ENCODE results near the gene JOSD2. TPM values are rescaled to one million over a fixed set of nuclear protein-coding genes. Genes with fewer than 3 reads are reported as not detected.
A peak's percentile ranks its signal among the peaks of the same experiment; 100 is the strongest.

JOSD2 gene
- total RNA-seq, 1 donor from 2014 or later = 34.7 TPM

DNA sequence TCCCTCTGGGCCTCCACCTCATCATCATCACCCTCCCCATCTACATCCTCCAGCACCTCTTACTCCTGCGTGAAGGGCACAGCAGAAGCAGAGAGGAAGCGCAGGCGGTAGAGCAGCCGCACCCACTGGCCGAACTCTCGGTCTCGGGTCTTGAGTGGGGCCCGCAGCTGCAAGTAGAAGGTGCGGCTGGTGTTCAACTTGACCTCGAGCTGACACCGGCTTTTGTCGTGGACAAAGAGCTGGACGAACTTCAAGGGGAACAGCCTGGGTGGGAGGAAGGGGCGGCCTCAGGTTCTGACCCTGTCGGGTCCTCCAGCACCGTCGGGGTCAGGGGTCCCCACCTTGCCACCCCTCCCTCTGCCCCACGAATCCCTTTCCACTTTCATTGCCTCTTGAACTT, 43.4 kb downstream of the JOSD2 start:
- no peaks in the 10 kb centered on the region for H3K4me1 ChIP-seq
- no peak overlapping the region for H3K27ac ChIP-seq
- no peak for DNase-seq
- H3K27me3 ChIP-seq = no peaks in the 10 kb centered on the region
- no peaks in the 10 kb centered on the region for H3K9me3 ChIP-seq
- H3K36me3 ChIP-seq = no peaks in the 10 kb centered on the region
- no peak for ATAC-seq
- no peak overlapping the region for H3K4me3 ChIP-seq
- TF ChIP-seq, protein P1, sequence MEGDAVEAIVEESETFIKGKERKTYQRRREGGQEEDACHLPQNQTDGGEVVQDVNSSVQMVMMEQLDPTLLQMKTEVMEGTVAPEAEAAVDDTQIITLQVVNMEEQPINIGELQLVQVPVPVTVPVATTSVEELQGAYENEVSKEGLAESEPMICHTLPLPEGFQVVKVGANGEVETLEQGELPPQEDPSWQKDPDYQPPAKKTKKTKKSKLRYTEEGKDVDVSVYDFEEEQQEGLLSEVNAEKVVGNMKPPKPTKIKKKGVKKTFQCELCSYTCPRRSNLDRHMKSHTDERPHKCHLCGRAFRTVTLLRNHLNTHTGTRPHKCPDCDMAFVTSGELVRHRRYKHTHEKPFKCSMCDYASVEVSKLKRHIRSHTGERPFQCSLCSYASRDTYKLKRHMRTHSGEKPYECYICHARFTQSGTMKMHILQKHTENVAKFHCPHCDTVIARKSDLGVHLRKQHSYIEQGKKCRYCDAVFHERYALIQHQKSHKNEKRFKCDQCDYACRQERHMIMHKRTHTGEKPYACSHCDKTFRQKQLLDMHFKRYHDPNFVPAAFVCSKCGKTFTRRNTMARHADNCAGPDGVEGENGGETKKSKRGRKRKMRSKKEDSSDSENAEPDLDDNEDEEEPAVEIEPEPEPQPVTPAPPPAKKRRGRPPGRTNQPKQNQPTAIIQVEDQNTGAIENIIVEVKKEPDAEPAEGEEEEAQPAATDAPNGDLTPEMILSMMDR (IDR thresholded peaks at IDR 0.05) = no peak
- intact Hi-C loops (cut with DNase I) = no loop called here

DNA sequence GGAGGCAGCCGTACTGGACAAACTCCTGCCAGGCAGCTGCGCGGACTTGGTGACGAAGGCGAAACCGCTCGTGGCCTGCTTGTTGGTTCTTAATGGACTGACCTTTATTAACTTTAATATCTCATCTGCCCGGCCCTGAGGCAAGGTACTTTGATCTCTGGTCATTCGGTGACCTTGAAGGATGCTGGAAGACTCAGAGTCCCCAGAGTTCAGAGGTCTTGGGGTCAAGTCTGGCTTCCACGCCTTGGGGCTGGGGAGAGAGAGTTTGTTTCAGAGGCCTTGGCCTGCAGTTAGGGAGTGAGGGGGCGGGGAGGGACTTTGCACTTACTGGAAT, 44.3 kb downstream of the JOSD2 start:
- Histone ChIP-seq H3K36me3 (no peaks in the 10 kb centered on the region), H3K27me3 (no peaks in the 10 kb centered on the region), H3K27ac (no peak overlapping the region), H3K9me3 (no peaks in the 10 kb centered on the region), H3K4me3 (no peak overlapping the region), H3K4me1 (no peaks in the 10 kb centered on the region)
- TF ChIP-seq, protein P1 (IDR thresholded peaks at IDR 0.05) = no peak
- DNase-seq = no peak
- no peak for ATAC-seq
- intact Hi-C loops (cut with DNase I) = no loop called here

DNA sequence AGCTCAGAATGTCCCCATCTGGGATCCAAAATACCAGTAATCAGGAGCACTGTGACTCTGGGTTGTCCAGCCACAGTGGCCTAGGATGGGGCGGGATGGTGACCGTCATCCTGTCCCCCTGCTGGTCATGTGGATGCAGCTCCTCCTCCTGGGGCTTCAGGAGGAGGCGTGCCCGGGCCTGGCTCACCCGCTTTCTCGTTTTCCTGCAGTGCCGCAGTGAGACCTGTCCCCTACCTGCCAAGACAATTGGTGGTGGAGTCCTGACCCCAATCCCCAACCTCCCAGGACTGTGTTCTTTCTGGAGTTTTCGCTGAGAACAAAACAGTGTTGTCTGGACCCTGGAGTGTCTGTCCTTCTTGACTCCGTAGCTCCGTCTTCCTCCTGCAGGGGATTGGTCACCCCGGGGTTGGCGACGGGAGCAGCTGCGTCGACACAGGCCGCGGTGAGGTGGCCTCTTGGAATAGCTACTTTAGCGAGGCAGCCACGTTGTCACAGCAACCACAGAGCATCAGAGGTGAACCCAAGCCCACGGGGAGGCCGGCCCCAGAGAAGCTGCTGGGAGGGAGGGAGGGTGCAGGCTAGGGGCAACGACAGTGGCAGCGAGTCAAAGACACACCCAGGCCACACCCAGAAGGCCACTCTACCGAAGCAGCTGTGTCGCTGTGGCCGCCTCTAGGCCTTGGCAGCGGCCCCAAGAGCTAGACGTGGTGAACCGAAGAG, 44.8 kb downstream of the JOSD2 start:
- H3K36me3 ChIP-seq = no peaks in the 10 kb centered on the region
- TF ChIP-seq, protein P1 (IDR thresholded peaks at IDR 0.05) = no peak
- H3K27me3 ChIP-seq = no peaks in the 10 kb centered on the region
- intact Hi-C loops (cut with DNase I) = no loop called here
- H3K4me1 ChIP-seq = no peaks in the 10 kb centered on the region
- no peak overlapping the region for H3K4me3 ChIP-seq
- ATAC-seq (peak; percentile 80), DNase-seq (peak; percentile 85)
- no peaks in the 10 kb centered on the region for H3K9me3 ChIP-seq
- no peak overlapping the region for H3K27ac ChIP-seq

DNA sequence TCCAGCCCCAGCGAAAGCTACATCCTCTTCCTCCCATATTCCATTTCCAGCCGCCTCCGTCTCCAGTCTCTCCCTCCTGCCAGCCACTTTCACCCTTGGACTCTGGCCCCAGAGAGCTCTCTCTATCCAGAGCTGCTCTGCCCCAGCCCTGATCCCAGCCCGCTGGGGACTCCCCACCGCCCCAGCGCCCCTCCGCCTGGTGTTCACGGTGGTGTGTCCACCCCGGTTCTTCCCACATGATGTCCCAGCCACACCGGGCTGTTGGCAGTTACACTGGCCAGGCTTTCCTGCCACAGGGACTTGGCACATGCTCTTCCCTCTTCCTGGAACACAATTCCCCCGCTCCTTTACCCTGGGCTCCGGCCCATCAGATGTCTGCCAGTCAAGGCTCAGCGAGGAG, 46.0 kb downstream of the JOSD2 start:
- ATAC-seq (no peak), DNase-seq (no peak)
- Histone ChIP-seq H3K4me3 (no peak overlapping the region), H3K27me3 (no peaks in the 10 kb centered on the region), H3K36me3 (no peaks in the 10 kb centered on the region), H3K27ac (no peak overlapping the region), H3K4me1 (no peaks in the 10 kb centered on the region), H3K9me3 (no peaks in the 10 kb centered on the region)
- TF ChIP-seq, protein P1 (IDR thresholded peaks at IDR 0.05) = no peak
- intact Hi-C loops (cut with DNase I) = no loop called here

DNA sequence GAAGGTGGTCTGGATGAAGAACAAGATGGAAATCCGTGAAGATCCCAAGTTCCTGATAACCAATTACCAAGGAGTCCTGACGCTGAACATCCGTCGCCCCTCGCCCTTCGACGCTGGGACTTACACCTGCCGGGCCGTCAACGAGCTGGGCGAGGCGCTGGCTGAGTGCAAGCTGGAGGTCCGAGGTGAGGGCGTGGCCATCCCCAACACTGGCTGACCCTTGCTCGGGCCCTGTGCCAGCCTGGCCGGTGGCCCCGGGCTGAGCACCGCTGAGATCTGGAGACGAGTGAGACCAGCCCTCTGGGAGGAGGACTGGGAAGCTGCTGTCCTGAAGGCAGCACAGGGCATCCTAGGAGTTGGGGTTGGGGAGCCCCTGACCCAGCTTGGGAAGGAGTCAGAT, 46.6 kb downstream of the JOSD2 start:
- H3K4me3 ChIP-seq = no peak overlapping the region
- intact Hi-C loops (cut with DNase I) = no loop called here
- H3K27me3 ChIP-seq = no peaks in the 10 kb centered on the region
- no peaks in the 10 kb centered on the region for H3K36me3 ChIP-seq
- H3K9me3 ChIP-seq = no peaks in the 10 kb centered on the region
- TF ChIP-seq, protein P1 (IDR thresholded peaks at IDR 0.05) = no peak
- H3K27ac ChIP-seq = no peak overlapping the region
- ATAC-seq = no peak
- no peak for DNase-seq
- no peaks in the 10 kb centered on the region for H3K4me1 ChIP-seq

DNA sequence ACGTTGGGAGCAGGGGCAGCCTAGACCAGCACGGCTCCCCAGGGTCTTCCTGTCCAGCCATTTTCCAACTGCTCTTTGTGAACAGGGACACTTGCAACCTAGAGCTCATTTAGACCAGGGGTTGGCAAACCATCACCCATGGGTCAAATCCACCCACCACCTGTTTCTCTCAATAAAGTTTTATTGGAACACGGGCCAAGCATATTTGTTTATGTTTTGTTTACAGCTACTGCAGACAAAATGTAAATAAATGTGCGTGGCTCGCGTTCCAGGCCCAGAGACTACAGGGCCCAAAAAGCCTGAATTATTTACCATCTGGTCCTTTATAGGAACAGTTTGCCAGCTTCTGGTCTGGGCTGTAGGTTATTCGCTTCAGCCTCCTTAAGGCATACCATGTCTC, 48.0 kb downstream of the JOSD2 start:
- Histone ChIP-seq H3K27me3 (peaks cover 11% of the 10 kb centered on the region), H3K4me1 (no peaks in the 10 kb centered on the region), H3K36me3 (no peaks in the 10 kb centered on the region), H3K27ac (no peak overlapping the region), H3K9me3 (no peaks in the 10 kb centered on the region), H3K4me3 (no peak overlapping the region)
- TF ChIP-seq, protein P1 (IDR thresholded peaks at IDR 0.05) = no peak
- intact Hi-C loops (cut with DNase I) = no loop called here
- DNase-seq (no peak), ATAC-seq (no peak)
